CD4-positive, alpha-beta T cell treated with Interleukin-6 at 100 ng/mL for 8 hours (primary cell): ENCODE results near the gene CNIH2.
A peak's percentile ranks its signal among the peaks of the same experiment; 100 is the strongest.
"Not testable (repeated sequence)": the region's sequence is repeated elsewhere in the genome, so short reads cannot be mapped to it uniquely, and the experiment has no call there.

Source experiments
- DNase-seq: peaks from one replicate; pipeline ENCODE4 v3.0.0-alpha.2; 2020; ENCODE audit warnings: mixed read lengths, low spot score

The CNIH2 gene

GRCh38 chr11:66291706-66292542, 13.9 kb downstream of the CNIH2 start, which contains the start of gene TMEM151A:
TSS of gene TMEM151A (plus strand) at chr11:66291894. CDS start at chr11:66292014, 120 bp downstream.
- no peak for DNase-seq

GRCh38 chr11:66292543-66293332, 14.8 kb downstream of the CNIH2 start:
- DNase-seq, result no peak

GRCh38 chr11:66293352-66293751, 15.4 kb downstream of the CNIH2 start:
- no peak for DNase-seq

GRCh38 chr11:66293777-66294625, 16.0 kb downstream of the CNIH2 start:
- DNase-seq, result no peak

GRCh38 chr11:66294626-66295620, 16.9 kb downstream of the CNIH2 start:
- DNase-seq, result no peak

- DNase-seq, result no peak
Observed at GRCh38 chr11:66297610-66298009, 19.6 kb downstream of the CNIH2 start.

GRCh38 chr11:66299186-66299585, 21.2 kb downstream of the CNIH2 start:
- no peak for DNase-seq

GRCh38 chr11:66302656-66303055, 24.7 kb downstream of the CNIH2 start:
- DNase-seq, result no peak

GRCh38 chr11:66309475-66309874, 31.5 kb downstream of the CNIH2 start:
- DNase-seq, result no peak

- no peak for DNase-seq
Observed at GRCh38 chr11:66310324-66310723, 32.3 kb downstream of the CNIH2 start.

GRCh38 chr11:66310803-66311440, 32.9 kb downstream of the CNIH2 start:
- not testable (repeated sequence) for DNase-seq

GRCh38 chr11:66311470-66311964, 33.5 kb downstream of the CNIH2 start:
- DNase-seq, result no peak

- peak; percentile 99 for DNase-seq
Observed at GRCh38 chr11:66311965-66312548, 34.1 kb downstream of the CNIH2 start.

GRCh38 chr11:66312549-66313320, 34.8 kb downstream of the CNIH2 start:
- DNase-seq, result peak; percentile 98

GRCh38 chr11:66313321-66314185, 35.6 kb downstream of the CNIH2 start:
- DNase-seq, result no peak

- DNase-seq, result no peak
Observed at GRCh38 chr11:66314186-66314501, 36.2 kb downstream of the CNIH2 start.

GRCh38 chr11:66314561-66315497, 36.9 kb downstream of the CNIH2 start:
- no peak for DNase-seq
